HUDEP-2 (cell line): Measurements from ENCODE around the gene JAKMIP1.

Source experiments
- DNase-seq, 76 experiments: peaks; one replicate each; lab custom pipeline; 2025; ENCODE audit not compliant: unreplicated experiment in 76 of 76; lab: John Stamatoyannopoulos, UW

The JAKMIP1 gene

DNA sequence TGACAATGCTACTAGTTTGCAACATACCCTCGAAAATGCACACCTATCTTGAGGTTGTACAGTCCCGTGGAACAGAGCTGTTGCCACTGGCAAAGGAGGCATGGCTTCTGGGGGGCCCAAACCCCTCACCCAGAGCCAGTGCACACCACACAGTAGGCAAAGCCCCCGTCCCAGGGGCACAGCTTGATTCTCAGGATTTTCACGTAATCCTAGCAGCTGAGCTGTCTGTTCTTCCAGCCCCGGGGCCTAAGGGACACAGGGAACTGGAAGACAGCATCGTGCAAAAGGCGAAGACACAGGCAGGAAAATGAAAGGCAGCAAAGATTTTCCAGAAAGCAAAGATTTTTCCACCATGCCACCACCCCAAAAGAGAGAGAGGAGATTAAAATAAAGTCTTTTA, 77.2 kb downstream of the JAKMIP1 start:
- no peak for DNase-seq

DNA sequence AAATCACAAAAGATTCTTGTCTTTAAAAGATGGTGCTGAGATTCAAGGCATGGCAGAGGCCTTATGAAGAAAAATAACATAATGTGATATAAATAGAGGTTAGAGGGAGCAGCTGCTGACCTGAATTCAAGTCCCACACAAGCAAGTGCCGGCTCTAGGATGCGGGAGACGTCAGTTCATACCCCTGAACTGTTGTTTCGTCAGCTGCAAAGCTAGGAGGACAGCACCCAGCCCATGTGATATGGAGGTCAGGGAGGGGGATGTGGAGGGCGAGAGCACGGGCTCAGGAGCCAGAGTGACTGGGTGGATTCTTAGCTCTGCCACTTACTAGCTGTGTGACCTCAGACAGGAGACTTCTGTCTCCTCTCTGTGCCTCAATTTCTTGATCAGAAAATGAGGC, 77.9 kb downstream of the JAKMIP1 start:
- no peak for DNase-seq

DNA sequence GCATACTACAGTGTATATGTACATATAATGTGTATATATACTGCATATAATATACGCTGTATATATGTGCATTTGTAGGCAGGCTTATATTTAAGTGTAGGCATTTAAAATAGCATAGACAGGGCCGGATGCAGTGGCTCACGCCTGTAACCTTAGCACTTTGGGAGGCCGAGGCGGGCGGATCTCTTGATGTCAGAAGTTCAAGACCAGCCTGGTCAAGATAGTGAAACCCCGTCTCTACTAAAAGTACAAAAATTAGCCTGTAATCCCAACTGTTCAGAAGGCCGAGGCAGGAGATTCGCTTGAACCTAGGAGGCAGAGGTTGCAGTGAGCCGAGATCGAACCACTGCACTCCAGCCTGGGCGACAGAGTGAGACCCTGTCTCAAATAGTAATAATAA, 78.4 kb downstream of the JAKMIP1 start:
- DNase-seq, result no peak

DNA sequence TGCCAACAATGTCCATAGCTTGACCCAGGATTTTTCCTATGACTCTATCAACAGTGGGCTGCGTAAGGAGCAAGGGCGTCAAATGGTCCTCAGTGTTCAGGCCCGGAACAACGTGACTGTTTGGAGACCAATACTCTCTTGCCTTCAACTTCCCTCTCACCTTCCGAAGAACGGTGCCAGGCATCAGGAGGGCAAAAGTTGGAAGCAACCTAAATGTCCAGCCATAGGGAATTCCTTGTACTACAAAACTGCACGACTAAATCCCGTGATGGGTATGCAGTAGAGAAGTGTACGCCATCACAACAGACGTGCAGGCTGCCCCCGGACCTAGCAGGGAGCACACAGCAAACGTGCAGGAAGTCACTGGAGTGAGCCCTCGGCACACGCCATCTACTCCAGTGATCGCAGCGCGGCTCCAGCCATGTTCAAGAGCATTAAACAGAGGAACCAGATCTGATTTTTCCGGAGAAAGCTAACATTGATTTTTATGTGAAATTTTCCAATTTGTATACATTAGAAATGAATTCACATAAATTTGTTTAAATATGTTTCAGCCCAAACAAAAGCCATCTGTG, 79.0 kb downstream of the JAKMIP1 start:
- no peak for DNase-seq

DNA sequence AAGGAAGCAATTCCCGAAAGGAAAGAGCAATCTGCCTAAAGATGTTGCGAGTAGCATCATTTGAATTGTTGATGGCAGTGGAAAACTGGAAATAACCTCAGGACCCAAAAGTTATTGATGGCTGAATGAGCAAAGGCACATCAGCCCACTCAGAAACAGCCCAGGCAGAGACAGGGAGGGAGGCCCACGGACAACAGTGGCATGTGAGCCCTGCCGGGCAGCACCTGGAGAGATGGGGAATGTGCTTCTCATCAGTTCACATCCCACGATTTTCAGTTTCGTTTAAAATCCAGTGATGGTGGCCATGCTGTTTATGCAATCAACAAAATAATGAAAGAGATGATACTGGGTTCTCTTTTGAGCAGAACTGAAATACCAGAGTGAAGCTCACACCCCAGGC, 80.0 kb downstream of the JAKMIP1 start:
- no peak for DNase-seq

- no peak for DNase-seq
These were observed 80.8 kb downstream of the JAKMIP1 start for GRCh38 chr4:6119507-6120020.

- no peak for DNase-seq
These were observed 82.1 kb downstream of the JAKMIP1 start for GRCh38 chr4:6118201-6118600.

DNA sequence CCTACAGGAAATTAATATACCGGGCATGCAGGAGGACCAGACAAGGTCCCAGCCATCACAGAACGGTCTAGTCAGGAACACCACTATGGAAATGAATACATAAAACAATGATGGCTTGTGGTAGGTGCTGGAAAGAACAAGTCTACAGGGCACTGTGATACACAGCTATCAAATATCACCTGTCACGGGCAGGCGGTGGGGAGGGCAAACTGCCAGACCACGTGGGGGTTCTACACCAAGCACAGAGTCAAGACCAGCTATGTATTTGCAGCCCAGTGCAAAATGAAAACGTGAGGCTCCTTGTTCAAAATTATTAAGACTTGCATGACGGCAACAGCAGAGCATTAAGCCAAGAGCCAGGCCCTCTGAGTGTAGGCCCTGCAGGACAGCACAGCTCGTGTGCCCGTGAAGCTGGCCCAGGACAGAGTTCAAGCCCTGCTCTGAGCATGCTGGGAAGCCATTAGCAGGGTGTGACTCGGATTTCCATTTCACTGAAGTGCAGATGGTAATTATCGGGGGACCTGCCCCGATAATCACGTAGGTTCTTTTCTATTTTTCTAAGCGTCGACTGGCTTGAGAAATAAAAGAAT, 83.6 kb downstream of the JAKMIP1 start:
- peak in 5 of 76 experiments; percentile 2 to 18 (median 6) for DNase-seq

DNA sequence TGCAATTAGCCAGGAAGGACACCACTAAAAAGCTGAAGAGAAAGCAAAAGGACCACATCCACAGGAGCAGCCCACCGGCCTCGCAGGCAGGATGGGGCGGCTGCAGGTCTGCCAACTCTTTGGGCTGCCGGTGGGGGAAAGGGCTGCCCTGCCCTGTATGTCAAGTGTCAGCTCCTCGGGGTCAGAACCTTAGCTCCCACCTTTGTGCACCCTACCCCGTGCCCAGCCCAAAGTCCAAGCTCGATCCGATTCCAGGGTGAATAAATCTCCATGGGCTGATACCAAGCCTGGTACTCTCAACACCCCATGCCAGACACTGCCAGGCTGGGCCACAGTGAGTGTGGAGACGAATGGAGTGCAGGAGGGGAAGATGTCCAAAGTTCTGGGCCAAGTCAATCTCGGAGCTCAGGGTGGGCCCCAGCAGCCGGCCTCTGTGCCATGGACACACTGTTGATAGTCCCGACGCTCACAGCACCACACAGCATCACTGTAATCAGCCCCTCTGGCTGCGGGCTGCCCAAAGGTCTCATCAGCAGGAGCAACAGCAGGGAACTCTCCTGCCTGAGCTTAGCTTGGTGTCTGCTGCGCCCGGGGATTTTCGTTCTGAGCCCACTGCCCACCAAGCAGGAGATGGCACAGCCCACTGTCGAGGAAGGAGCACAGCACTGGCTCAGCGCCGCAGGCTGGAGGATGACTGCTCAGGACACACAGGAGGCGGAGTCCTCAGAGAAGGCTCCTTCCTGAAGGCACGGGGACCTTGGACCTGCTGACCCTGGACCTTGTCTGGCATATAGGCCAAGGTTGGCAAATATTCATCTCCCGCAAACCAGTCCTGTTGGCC, 84.4 kb downstream of the JAKMIP1 start:
- DNase-seq, result no peak

GRCh38 chr4:6115342-6115741, 85.0 kb downstream of the JAKMIP1 start:
- DNase-seq, result no peak

- no peak for DNase-seq
These were observed 85.7 kb downstream of the JAKMIP1 start for GRCh38 chr4:6114601-6115000.

GRCh38 chr4:6114181-6114580, 86.2 kb downstream of the JAKMIP1 start:
- no peak for DNase-seq

GRCh38 chr4:6113641-6114040, 86.7 kb downstream of the JAKMIP1 start:
- DNase-seq, result no peak

GRCh38 chr4:6112606-6113290, 87.6 kb downstream of the JAKMIP1 start:
- DNase-seq, result no peak

DNA sequence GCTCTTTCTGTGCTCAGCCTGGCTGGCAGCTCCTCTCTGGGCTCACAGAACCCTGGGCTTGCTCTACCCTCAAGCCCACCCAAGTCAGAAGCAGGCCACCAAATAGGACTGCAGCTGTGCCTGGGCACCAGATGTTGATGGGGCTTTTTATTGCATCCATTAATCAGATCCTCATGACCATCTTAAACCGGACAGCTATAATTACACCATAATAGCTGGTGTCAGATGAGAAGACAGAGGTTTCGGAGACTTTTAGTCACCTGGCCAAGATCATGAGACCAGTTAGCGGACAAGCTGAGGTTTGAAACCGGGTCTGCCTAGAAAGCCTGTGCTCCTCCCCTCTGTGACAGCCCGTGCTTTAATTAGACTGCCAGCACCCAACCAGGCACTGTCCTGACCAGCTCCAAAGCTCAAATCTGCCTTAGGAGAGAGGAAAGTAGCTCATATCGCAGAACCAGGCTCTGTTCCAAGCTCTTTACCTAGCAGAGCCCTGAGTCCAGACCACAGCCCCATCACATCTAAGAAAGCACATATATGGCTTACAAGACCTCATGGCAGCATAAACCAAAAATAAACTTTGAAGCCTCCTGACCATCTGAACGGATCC, 88.9 kb downstream of the JAKMIP1 start:
- DNase-seq, result peak in 1 of 76 experiments; percentile 3

GRCh38 chr4:6110681-6111353, 89.5 kb downstream of the JAKMIP1 start:
- no peak for DNase-seq

- no peak for DNase-seq
These were observed 90.3 kb downstream of the JAKMIP1 start for GRCh38 chr4:6109842-6110560.

- no peak for DNase-seq
These were observed 92.5 kb downstream of the JAKMIP1 start for GRCh38 chr4:6107886-6108285.

DNA sequence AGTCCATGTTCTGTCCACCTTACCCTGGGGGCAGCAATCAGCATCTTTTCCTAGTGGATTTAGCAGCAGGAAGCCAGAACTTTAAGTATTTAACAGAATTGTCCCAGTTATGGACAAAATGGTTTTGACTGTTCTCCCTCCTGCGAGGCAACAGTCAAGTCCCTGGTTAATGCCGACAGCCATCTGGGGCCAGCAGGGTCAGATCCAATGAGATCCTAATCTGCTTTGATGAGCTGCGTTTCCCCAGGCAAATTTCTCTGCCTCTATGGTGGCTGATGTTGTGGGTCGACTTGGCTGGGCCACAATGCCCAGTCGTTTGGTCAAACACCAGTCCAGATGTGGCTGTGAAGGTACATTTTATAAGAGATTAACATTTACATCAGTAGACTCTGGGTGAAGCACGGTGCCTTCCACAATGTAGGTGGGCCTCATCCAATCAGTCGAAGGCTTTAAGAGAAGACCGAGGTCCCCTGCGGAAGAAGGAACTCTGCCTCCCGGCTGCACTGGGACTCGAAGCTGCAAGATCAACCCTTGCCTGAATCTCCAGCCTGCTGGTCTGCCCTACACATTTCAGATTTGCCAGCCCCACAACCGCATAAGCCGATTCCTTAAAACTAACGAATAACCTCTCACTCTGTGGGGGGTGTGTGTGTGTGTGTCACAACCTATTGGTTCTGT, 93.1 kb downstream of the JAKMIP1 start:
- DNase-seq, result no peak
